GM21786 (cell line): ENCODE results near the gene GCNT3.
"Not testable (repeated sequence)": the region's sequence is repeated elsewhere in the genome, so short reads cannot be mapped to it uniquely, and the experiment has no call there.

Experiments used
- ATAC-seq: cut with Tn5 transposase; IDR thresholded peaks from one replicate; pipeline ENCODE4 v1.9.1; 2021; ENCODE audit not compliant: unreplicated experiment

Gene GCNT3

GRCh38 chr15:59615661-59616060, 4.1 kb downstream of the GCNT3 start:
- ATAC-seq = no peak

GRCh38 chr15:59616379-59616778, 4.8 kb downstream of the GCNT3 start:
- ATAC-seq = no peak

GRCh38 chr15:59618406-59618805, 6.8 kb downstream of the GCNT3 start:
- no peak for ATAC-seq

GRCh38 chr15:59622289-59622688, 10.7 kb downstream of the GCNT3 start:
- no peak for ATAC-seq

GRCh38 chr15:59632714-59633113, 21.1 kb downstream of the GCNT3 start:
- no peak for ATAC-seq

- ATAC-seq = no peak
Observed at GRCh38 chr15:59636184-59636583, 24.6 kb downstream of the GCNT3 start.

- not testable (repeated sequence) for ATAC-seq
Observed at GRCh38 chr15:59637507-59637906, 25.9 kb downstream of the GCNT3 start.

GRCh38 chr15:59642351-59642750, 30.8 kb downstream of the GCNT3 start:
- ATAC-seq = no peak

GRCh38 chr15:59644756-59645155, 33.2 kb downstream of the GCNT3 start:
- ATAC-seq = no peak

- not testable (repeated sequence) for ATAC-seq
Observed at GRCh38 chr15:59645812-59646211, 34.2 kb downstream of the GCNT3 start.

- ATAC-seq = no peak
Observed at GRCh38 chr15:59646277-59646676, 34.7 kb downstream of the GCNT3 start.

GRCh38 chr15:59647085-59647484, 35.5 kb downstream of the GCNT3 start:
- ATAC-seq = no peak

GRCh38 chr15:59649603-59650002, 38.0 kb downstream of the GCNT3 start:
- ATAC-seq = no peak

GRCh38 chr15:59654046-59654445, 42.5 kb downstream of the GCNT3 start:
- ATAC-seq = no peak

GRCh38 chr15:59656897-59657634, 45.5 kb downstream of the GCNT3 start, which contains the start of gene GTF2A2:
Gene GTF2A2 (minus strand): TSS chr15:59657515. CDS start chr15:59652277, 5,238 bp downstream.
- ATAC-seq = peak; percentile 99

- peak; percentile 8 for ATAC-seq
Observed at GRCh38 chr15:59657635-59658125, 46.1 kb downstream of the GCNT3 start.

GRCh38 chr15:59659366-59659765, 47.8 kb downstream of the GCNT3 start:
- no peak for ATAC-seq

- no peak for ATAC-seq
Observed at GRCh38 chr15:59662260-59662659, 50.7 kb downstream of the GCNT3 start.

- no peak for ATAC-seq
Observed at GRCh38 chr15:59668556-59668955, 57.0 kb downstream of the GCNT3 start.
